Tibial nerve (tissue), 3 donors: ENCODE data around the gene POMT2.

Source experiments
- POLR2A ChIP-seq, 2 donors: fragments of 450-650 bp; IDR thresholded peaks; one replicate each; pipeline ENCODE4 v1.6.1; 2017; ENCODE audit warnings: antibody characterized with exemption in 2 of 2, mild to moderate bottlenecking in 2 of 2, moderate library complexity in 2 of 2
- TF ChIP-seq, protein P1 (sequence below), 5 experiments: fragments of 200-600 bp in 3 of 5; fragments of 450-650 bp in 2 of 5; sonication (generic) in 3 of 5; IDR thresholded peaks; one replicate each; pipeline ENCODE4 v1.5.1; 2016 to 2019; ENCODE audit warnings: antibody characterized with exemption in 5 of 5, mild to moderate bottlenecking in 3 of 5, moderate library complexity in 2 of 5

DNA sequence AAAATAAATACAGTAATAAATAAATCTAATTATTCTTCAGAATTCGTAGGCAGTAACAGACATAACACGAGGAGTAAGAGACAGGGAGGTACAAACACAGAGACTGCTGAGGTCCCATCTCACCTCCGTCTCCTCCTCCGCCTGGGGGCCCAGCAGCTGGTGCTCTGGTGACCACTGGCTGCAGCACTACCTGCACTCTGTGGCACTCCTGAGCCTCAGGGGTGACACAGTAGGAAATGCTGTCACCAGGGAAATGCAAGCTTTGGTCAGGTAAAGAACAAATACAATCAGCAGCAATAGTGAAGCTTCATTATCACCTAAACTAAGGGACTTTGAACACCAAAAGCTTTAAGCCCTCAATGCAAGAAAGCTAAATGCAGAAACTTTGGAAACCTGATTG, 19.7 kb upstream of the POMT2 start:
- no peak for TF ChIP-seq POLR2A (IDR thresholded peaks at IDR 0.05)
- TF ChIP-seq, protein P1, sequence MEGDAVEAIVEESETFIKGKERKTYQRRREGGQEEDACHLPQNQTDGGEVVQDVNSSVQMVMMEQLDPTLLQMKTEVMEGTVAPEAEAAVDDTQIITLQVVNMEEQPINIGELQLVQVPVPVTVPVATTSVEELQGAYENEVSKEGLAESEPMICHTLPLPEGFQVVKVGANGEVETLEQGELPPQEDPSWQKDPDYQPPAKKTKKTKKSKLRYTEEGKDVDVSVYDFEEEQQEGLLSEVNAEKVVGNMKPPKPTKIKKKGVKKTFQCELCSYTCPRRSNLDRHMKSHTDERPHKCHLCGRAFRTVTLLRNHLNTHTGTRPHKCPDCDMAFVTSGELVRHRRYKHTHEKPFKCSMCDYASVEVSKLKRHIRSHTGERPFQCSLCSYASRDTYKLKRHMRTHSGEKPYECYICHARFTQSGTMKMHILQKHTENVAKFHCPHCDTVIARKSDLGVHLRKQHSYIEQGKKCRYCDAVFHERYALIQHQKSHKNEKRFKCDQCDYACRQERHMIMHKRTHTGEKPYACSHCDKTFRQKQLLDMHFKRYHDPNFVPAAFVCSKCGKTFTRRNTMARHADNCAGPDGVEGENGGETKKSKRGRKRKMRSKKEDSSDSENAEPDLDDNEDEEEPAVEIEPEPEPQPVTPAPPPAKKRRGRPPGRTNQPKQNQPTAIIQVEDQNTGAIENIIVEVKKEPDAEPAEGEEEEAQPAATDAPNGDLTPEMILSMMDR (IDR thresholded peaks at IDR 0.05), result no peak
